GM12874 (cell line): ENCODE results near the gene CRELD1.

ENCODE experiments used
- TF ChIP-seq, protein P1 (sequence below): IDR thresholded peaks from 2 replicates; pipeline ENCODE4 v1.5.1; 2011; ENCODE audit warnings: low read depth, mild to moderate bottlenecking, control low read depth, low read length, moderate library complexity; ENCODE audit not compliant: insufficient read depth

Gene CRELD1

DNA sequence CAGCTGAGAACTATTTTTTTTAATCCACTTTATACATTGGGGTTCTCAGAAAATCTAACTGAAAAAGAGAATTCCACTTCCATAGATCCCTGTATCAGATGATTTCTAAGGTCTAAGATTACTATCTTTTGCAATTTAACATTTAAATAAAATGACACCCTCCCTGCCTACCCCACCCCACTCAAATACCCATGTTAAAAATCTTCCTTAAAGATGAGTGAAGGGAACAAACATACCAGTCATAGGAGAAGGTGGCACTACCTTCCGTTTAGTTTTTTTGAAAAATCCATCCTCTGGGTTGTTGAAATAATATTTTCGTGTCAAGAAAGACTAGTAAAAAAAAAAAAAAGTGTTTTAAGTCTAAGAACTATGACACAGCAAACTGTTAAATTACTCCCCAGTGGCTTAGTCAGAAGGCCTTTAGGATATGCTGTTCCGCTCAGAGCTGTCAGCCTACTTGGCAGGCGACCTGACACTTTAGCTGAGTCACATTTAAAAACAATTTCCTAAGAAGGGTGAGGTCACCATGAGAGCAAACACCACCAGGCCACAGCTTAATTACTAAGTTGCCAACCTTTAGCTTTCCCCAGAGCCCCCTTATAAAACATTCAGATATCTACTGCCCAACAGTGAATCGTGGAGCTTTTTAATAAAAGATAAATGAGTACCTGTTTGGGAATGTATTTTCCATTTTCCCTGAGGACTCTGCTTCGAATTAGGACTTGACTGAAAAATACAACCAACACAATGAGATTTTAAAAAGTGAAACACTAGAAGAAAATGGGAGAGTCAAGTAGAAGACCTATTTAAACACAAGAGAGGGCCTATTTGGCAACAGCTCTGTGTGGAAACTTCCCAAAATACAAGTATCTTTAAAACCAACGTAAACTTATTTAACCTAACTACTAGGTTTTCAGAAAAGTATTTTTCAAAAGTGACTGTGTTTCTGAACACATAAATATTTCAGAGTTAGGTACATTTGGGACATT is 43.4 kb downstream of the CRELD1 start:
- TF ChIP-seq, protein P1, sequence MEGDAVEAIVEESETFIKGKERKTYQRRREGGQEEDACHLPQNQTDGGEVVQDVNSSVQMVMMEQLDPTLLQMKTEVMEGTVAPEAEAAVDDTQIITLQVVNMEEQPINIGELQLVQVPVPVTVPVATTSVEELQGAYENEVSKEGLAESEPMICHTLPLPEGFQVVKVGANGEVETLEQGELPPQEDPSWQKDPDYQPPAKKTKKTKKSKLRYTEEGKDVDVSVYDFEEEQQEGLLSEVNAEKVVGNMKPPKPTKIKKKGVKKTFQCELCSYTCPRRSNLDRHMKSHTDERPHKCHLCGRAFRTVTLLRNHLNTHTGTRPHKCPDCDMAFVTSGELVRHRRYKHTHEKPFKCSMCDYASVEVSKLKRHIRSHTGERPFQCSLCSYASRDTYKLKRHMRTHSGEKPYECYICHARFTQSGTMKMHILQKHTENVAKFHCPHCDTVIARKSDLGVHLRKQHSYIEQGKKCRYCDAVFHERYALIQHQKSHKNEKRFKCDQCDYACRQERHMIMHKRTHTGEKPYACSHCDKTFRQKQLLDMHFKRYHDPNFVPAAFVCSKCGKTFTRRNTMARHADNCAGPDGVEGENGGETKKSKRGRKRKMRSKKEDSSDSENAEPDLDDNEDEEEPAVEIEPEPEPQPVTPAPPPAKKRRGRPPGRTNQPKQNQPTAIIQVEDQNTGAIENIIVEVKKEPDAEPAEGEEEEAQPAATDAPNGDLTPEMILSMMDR: no peak

- TF ChIP-seq, protein P1: no peak
Observed at GRCh38 chr3:9978710-9979305, 45.2 kb downstream of the CRELD1 start.

DNA sequence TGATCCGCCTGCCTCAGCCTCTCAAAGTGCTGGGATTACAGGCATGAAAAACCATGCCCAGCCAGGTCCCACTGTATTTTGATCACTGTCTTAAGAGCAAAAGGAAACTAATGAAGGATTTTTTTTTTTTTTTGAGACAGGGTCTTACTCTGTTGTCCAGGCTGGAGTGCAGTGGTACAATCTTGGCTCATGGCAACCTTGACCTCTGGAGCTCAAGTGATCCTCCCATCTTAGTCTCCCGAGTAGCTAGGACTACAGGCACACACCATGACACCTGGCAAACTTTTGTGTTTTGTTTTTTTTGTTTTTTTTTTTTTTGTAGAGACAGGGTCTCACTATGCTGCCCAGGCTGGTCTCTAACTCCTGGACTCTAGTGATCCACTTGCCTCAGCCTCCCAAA is 46.6 kb downstream of the CRELD1 start:
- TF ChIP-seq, protein P1: no peak

DNA sequence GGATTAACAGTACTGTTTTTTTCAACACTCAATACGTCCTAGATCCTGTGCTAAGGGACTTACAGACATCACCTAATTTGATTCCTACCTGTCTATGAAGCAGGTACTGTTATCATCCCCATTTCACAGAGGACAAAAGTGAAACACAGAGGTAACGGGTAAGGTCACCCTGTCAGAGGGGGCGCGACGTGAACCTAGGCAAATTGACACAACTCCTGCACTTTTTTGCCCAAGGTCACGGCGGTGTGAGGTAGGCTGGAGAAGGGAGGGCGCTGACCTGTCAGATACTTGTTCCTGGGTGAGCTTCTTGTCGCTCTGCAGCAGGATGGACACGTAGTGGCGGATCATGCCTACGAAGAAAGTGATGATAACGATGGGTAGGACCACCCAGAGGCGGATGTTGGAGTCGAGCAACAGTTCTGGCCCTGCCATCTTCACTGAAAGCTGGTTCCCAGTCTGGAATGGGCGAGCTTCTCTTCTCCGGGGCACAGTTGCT is 52.6 kb downstream of the CRELD1 start:
- TF ChIP-seq, protein P1: no peak

- TF ChIP-seq, protein P1: no peak
Observed at GRCh38 chr3:9994086-9994844, 60.6 kb downstream of the CRELD1 start.
